Mucosa of stomach (tissue), 1 donor: ENCODE measurements around the gene CCDC7.
"Not testable (repeated sequence)": the region's sequence is repeated elsewhere in the genome, so short reads cannot be mapped to it uniquely, and the experiment has no call there.

Experiments used
- H3K27me3 ChIP-seq: one replicate; pipeline ENCODE4 v1.7.0; 2013; ENCODE audit warnings: mild to moderate bottlenecking, low read length; ENCODE audit not compliant: control insufficient read depth, insufficient read depth
- H3K36me3 ChIP-seq: one replicate; pipeline ENCODE4 v1.7.0; 2013; ENCODE audit warnings: low read length; ENCODE audit not compliant: control insufficient read depth, insufficient read depth
- H3K4me1 ChIP-seq: one replicate; pipeline ENCODE4 v1.7.0; 2013; ENCODE audit warnings: mild to moderate bottlenecking, low read length; ENCODE audit not compliant: control insufficient read depth, insufficient read depth
- H3K4me3 ChIP-seq: one replicate; pipeline ENCODE4 v1.7.0; 2013; ENCODE audit warnings: low read length
- H3K9ac ChIP-seq: one replicate; pipeline ENCODE4 v1.7.0; 2013; ENCODE audit warnings: mild to moderate bottlenecking, low read length, moderate library complexity
- H3K9me3 ChIP-seq: one replicate; pipeline ENCODE4 v1.7.0; 2013; ENCODE audit warnings: mild to moderate bottlenecking, low read length, moderate library complexity; ENCODE audit not compliant: control insufficient read depth
- donor health status: Pancreatic carcinoma.

CCDC7 gene

DNA sequence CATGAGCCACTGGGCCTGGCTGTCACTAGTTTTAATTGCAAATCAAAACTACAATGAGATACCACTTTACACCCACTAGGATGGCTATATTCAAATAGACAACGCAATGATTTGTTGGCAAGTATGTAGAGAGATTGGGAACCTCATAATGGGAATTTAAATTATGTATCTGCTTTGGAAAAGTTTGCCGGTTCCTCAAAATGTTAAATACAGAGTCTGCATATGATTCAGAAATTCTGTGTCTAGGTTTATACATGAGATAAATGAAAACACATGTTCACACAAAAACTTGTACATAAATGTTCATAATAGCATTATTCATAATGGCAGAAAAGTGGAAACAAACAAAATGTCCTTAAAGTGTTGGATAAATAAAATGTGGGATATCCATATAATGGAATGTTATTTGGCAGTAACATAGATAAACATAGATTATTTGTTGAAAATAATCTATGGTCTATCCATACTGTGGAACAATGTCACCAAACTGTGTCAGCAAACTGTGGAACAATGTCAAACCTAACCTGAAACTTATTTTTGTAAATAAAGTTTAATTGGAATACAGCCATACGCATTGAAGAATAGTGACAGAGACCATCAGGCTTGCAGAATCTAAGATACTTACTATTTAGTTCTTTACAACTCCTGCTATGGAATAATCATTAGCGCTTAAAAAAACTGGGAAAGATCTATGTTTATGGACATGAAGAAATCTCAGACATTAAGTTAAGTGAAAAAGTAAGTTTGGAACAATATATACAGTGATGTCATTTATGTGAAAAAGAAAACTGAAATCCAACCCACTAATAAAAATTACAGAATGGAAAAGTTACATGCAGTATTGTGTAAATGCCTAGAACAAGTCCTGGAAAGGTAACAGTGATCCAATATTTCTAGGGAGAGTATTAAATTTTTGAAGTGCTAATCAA lies 70.9 kb downstream of the CCDC7 start:
- Histone ChIP-seq H3K9me3 (no peaks in the 10 kb centered on the region), H3K4me1 (no peaks in the 10 kb centered on the region), H3K27me3 (no peaks in the 10 kb centered on the region), H3K9ac (no peak overlapping the region), H3K36me3 (no peaks in the 10 kb centered on the region), H3K4me3 (no peak overlapping the region)

- Histone ChIP-seq H3K4me1 (no peaks in the 10 kb centered on the region), H3K36me3 (no peaks in the 10 kb centered on the region), H3K27me3 (no peaks in the 10 kb centered on the region), H3K9ac (no peak overlapping the region), H3K4me3 (no peak overlapping the region), H3K9me3 (no peaks in the 10 kb centered on the region)
These were observed 84.3 kb downstream of the CCDC7 start for GRCh38 chr10:32530231-32530630.

DNA sequence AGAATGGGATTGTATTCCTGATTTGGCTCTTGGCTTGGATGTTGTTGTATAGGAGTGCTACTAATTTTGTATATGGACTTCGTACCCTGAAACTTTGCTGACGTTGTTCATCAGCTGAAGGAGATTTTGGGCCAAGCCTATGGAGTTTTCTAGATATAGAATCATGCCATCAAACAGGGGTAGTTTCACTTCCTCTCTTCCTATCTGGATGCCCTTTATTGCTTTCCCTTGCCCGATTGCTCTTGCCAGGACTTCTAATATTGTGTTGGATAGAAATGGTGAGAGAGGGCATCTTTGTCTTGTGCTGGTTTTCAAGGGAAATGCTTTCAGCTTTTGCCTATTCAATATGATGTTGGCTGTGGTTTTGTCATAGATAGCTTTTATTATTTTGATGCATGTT lies 92.3 kb downstream of the CCDC7 start:
- Histone ChIP-seq H3K4me3 (no peak overlapping the region), H3K9ac (no peak overlapping the region), H3K4me1 (no peaks in the 10 kb centered on the region), H3K27me3 (no peaks in the 10 kb centered on the region), H3K9me3 (no peaks in the 10 kb centered on the region), H3K36me3 (no peaks in the 10 kb centered on the region)

GRCh38 chr10:32540691-32541470 lies 94.9 kb downstream of the CCDC7 start:
- Histone ChIP-seq H3K4me1 (no peaks in the 10 kb centered on the region), H3K36me3 (no peaks in the 10 kb centered on the region), H3K4me3 (no peak overlapping the region), H3K9ac (no peak overlapping the region), H3K9me3 (no peaks in the 10 kb centered on the region), H3K27me3 (no peaks in the 10 kb centered on the region)

- no peak overlapping the region for H3K9ac ChIP-seq
- H3K4me1 ChIP-seq, result no peaks in the 10 kb centered on the region
- H3K27me3 ChIP-seq, result no peaks in the 10 kb centered on the region
- H3K9me3 ChIP-seq, result no peaks in the 10 kb centered on the region
- H3K36me3 ChIP-seq, result no peaks in the 10 kb centered on the region
- H3K4me3 ChIP-seq, result no peak overlapping the region
These were observed 102.3 kb downstream of the CCDC7 start for GRCh38 chr10:32548208-32548607.

- Histone ChIP-seq H3K4me1 (no peaks in the 10 kb centered on the region), H3K36me3 (no peaks in the 10 kb centered on the region), H3K9me3 (no peaks in the 10 kb centered on the region), H3K27me3 (no peaks in the 10 kb centered on the region), H3K9ac (no peak overlapping the region), H3K4me3 (no peak overlapping the region)
These were observed 110.9 kb downstream of the CCDC7 start for GRCh38 chr10:32556783-32557395.

DNA sequence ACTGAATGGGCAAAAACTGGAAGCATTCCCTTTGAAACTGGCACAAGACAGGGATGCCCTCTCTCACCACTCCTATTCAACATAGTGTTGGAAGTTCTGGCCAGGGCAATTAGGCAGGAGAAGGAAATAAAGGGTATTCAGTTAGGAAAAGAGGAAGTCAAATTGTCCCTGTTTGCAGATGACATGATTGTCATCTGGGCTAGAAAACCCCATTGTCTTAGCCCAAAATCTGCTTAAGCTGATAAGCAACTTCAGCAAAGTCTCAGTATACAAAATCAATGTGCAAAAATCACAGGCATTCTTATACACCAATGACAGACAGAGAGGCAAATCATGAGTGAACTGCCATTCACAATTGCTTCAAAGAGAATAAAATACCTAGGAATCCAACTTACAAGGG lies 116.8 kb downstream of the CCDC7 start:
- H3K9ac ChIP-seq, H3K4me1 ChIP-seq, H3K36me3 ChIP-seq, H3K9me3 ChIP-seq, H3K4me3 ChIP-seq, H3K27me3 ChIP-seq: not testable (repeated sequence)

DNA sequence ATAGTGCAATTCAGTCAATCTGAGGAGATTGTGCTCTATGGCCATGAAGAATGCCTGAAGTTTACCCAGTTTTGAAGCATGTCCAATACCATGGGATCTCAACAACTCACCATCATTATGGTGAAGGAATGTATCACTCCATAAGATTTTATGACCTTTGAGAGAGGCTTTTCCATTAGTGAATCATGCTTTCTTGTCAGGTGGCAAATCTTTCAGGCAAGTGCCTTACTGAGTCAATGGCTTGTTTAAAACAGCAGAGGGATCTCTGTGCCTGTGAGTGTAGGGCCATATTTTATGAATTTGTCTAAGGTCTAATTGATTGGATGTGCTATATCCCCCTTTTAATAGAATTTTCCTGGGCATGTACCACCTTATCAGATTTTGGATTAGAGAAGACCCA lies 131.5 kb downstream of the CCDC7 start:
- no peak overlapping the region for H3K4me3 ChIP-seq
- no peak overlapping the region for H3K9ac ChIP-seq
- H3K4me1 ChIP-seq, result no peaks in the 10 kb centered on the region

DNA sequence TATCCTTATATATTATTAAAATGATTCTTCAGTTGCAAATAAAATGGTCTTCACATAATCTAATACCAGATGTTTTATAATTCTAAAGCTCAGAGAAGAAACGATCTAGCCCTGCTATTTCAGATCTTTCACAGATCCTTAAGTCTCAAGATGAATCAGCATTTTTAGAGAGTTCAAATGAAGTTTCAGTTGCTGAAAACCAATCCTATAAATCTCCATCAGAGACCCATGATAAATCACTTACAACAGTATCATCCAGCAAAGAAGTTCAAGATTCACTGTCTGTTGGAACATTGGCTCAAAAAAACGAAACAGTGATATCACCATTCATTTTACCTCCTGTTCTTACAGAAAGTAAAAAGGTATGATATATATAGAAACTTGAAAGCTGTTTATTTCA lies 137.0 kb downstream of the CCDC7 start:
- H3K36me3 ChIP-seq, result no peaks in the 10 kb centered on the region
- H3K9me3 ChIP-seq, result no peaks in the 10 kb centered on the region
- H3K4me1 ChIP-seq, result no peaks in the 10 kb centered on the region
- H3K9ac ChIP-seq, result no peak overlapping the region
- H3K27me3 ChIP-seq, result no peaks in the 10 kb centered on the region
- no peak overlapping the region for H3K4me3 ChIP-seq

More for the DNA sequence above, 131.5 kb downstream of the CCDC7 start:
- Histone ChIP-seq H3K27me3 (no peaks in the 10 kb centered on the region), H3K36me3 (no peaks in the 10 kb centered on the region), H3K9me3 (no peaks in the 10 kb centered on the region)

- H3K4me3 ChIP-seq, H3K9me3 ChIP-seq, H3K36me3 ChIP-seq, H3K27me3 ChIP-seq, H3K9ac ChIP-seq, H3K4me1 ChIP-seq: not testable (repeated sequence)
These were observed 152.1 kb downstream of the CCDC7 start for GRCh38 chr10:32598022-32598421.

- H3K4me3 ChIP-seq, result no peak overlapping the region
- H3K4me1 ChIP-seq, result no peaks in the 10 kb centered on the region
- H3K36me3 ChIP-seq, result no peaks in the 10 kb centered on the region
- no peaks in the 10 kb centered on the region for H3K27me3 ChIP-seq
- no peak overlapping the region for H3K9ac ChIP-seq
- H3K9me3 ChIP-seq, result no peaks in the 10 kb centered on the region
These were observed 154.4 kb downstream of the CCDC7 start for GRCh38 chr10:32600317-32600716.

- not testable (repeated sequence) for H3K36me3 ChIP-seq, H3K4me1 ChIP-seq, H3K9ac ChIP-seq, H3K4me3 ChIP-seq, H3K27me3 ChIP-seq, H3K9me3 ChIP-seq
These were observed 155.6 kb downstream of the CCDC7 start for GRCh38 chr10:32601562-32601961.
